ENCODE data around the gene YARS2. TPM values are rescaled to one million over a fixed set of nuclear protein-coding genes. Genes with fewer than 3 reads are reported as not detected.

YARS2 gene
- total and polyA plus RNA-seq, 9 of the 15 experiments (the other 6 are each of a cell fraction or from before 2014, with no cell fraction given), result 15.2 to 40.9 (median 28.7) TPM

DNA sequence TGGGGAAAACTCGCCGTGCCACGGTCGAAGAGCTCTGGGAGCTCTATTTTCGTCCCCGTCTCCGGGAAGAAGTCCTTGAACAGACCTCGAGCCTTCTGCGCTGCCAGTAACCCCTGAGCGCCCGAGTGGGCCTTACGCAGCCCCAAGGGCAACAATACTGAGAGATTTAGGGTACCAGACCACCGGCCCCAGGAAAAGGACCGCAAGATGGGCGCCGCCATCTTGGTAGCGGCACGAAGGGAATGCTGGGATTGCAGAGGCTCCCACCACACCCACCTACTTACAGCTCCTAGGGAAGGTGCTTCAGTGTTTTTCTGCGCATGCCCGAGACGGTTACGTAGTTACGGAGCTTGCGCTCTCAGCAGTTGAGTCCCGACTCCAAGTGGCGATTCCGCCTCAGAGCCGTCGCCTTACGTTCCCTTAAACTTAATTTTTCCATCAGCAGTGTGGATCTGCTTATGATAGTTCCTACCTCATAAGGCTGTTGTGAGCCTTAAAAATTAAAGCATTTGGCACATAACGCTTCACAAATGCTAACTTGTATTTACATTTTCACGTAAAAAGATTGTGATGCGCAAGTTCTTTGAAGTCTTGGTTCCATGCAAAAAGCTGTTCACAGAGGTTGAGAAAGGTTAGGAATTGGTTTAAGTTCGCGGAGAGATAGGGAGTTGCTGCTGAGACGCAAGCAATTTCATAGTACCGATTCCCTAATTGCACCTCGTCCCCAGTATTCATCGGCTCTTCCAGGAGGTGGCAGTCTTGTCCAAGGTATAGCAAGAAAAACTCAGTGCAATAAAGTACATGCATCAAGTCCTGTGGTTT lies at the start of gene YARS2 (continued):
- TF ChIP-seq, protein P1, sequence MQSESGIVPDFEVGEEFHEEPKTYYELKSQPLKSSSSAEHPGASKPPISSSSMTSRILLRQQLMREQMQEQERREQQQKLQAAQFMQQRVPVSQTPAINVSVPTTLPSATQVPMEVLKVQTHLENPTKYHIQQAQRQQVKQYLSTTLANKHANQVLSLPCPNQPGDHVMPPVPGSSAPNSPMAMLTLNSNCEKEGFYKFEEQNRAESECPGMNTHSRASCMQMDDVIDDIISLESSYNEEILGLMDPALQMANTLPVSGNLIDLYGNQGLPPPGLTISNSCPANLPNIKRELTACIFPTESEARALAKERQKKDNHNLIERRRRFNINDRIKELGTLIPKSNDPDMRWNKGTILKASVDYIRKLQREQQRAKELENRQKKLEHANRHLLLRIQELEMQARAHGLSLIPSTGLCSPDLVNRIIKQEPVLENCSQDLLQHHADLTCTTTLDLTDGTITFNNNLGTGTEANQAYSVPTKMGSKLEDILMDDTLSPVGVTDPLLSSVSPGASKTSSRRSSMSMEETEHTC (IDR thresholded peaks at IDR 0.05), result no peak
- TF ChIP-seq, protein P2, sequence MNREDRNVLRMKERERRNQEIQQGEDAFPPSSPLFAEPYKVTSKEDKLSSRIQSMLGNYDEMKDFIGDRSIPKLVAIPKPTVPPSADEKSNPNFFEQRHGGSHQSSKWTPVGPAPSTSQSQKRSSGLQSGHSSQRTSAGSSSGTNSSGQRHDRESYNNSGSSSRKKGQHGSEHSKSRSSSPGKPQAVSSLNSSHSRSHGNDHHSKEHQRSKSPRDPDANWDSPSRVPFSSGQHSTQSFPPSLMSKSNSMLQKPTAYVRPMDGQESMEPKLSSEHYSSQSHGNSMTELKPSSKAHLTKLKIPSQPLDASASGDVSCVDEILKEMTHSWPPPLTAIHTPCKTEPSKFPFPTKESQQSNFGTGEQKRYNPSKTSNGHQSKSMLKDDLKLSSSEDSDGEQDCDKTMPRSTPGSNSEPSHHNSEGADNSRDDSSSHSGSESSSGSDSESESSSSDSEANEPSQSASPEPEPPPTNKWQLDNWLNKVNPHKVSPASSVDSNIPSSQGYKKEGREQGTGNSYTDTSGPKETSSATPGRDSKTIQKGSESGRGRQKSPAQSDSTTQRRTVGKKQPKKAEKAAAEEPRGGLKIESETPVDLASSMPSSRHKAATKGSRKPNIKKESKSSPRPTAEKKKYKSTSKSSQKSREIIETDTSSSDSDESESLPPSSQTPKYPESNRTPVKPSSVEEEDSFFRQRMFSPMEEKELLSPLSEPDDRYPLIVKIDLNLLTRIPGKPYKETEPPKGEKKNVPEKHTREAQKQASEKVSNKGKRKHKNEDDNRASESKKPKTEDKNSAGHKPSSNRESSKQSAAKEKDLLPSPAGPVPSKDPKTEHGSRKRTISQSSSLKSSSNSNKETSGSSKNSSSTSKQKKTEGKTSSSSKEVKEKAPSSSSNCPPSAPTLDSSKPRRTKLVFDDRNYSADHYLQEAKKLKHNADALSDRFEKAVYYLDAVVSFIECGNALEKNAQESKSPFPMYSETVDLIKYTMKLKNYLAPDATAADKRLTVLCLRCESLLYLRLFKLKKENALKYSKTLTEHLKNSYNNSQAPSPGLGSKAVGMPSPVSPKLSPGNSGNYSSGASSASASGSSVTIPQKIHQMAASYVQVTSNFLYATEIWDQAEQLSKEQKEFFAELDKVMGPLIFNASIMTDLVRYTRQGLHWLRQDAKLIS (CRISPR knock-in tag; IDR thresholded peaks at IDR 0.05), result no peak
- TF ChIP-seq MYNN (IDR thresholded peaks at IDR 0.05), result no peak
- TF ChIP-seq MYNN (CRISPR knock-in tag; IDR thresholded peaks at IDR 0.05), result no peak
- TF ChIP-seq TAF7 (tag; IDR thresholded peaks at IDR 0.05), result peak; percentile 93
- TF ChIP-seq, protein P3, sequence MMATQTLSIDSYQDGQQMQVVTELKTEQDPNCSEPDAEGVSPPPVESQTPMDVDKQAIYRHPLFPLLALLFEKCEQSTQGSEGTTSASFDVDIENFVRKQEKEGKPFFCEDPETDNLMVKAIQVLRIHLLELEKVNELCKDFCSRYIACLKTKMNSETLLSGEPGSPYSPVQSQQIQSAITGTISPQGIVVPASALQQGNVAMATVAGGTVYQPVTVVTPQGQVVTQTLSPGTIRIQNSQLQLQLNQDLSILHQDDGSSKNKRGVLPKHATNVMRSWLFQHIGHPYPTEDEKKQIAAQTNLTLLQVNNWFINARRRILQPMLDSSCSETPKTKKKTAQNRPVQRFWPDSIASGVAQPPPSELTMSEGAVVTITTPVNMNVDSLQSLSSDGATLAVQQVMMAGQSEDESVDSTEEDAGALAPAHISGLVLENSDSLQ (IDR thresholded peaks at IDR 0.05), result no peak
- TF ChIP-seq, protein P4, sequence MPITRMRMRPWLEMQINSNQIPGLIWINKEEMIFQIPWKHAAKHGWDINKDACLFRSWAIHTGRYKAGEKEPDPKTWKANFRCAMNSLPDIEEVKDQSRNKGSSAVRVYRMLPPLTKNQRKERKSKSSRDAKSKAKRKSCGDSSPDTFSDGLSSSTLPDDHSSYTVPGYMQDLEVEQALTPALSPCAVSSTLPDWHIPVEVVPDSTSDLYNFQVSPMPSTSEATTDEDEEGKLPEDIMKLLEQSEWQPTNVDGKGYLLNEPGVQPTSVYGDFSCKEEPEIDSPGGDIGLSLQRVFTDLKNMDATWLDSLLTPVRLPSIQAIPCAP (CRISPR knock-in tag; IDR thresholded peaks at IDR 0.05; ENCODE audit: borderline replicate concordance), result no peak
- 0 out of 2 replicates have a peak, but pooled peaks have one; percentile 32 for TF ChIP-seq NR2C2 (CRISPR knock-in tag; IDR thresholded peaks at IDR 0.05)
- TF ChIP-seq NR2C2 (tag; IDR thresholded peaks at IDR 0.05), result no peak
- peak; percentile 95 to 96 for TF ChIP-seq NRF1 (conservative IDR thresholded peaks at IDR 0.05 in 1 of 2, IDR thresholded peaks at IDR 0.05 in 1 of 2)
- no peak for TF ChIP-seq KLF1 (tag; IDR thresholded peaks at IDR 0.05)
- TF ChIP-seq, protein P5, sequence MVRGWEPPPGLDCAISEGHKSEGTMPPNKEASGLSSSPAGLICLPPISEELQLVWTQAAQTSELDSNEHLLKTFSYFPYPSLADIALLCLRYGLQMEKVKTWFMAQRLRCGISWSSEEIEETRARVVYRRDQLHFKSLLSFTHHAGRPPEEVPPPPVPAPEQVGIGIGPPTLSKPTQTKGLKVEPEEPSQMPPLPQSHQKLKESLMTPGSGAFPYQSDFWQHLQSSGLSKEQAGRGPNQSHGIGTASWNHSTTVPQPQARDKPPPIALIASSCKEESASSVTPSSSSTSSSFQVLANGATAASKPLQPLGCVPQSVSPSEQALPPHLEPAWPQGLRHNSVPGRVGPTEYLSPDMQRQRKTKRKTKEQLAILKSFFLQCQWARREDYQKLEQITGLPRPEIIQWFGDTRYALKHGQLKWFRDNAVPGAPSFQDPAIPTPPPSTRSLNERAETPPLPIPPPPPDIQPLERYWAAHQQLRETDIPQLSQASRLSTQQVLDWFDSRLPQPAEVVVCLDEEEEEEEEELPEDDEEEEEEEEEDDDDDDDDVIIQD (CRISPR knock-in tag; IDR thresholded peaks at IDR 0.05), result no peak
- TF ChIP-seq, protein P6, sequence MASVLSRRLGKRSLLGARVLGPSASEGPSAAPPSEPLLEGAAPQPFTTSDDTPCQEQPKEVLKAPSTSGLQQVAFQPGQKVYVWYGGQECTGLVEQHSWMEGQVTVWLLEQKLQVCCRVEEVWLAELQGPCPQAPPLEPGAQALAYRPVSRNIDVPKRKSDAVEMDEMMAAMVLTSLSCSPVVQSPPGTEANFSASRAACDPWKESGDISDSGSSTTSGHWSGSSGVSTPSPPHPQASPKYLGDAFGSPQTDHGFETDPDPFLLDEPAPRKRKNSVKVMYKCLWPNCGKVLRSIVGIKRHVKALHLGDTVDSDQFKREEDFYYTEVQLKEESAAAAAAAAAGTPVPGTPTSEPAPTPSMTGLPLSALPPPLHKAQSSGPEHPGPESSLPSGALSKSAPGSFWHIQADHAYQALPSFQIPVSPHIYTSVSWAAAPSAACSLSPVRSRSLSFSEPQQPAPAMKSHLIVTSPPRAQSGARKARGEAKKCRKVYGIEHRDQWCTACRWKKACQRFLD (CRISPR knock-in tag; IDR thresholded peaks at IDR 0.05), result peak; percentile 87
- TF ChIP-seq TFAM (CRISPR knock-in tag; conservative IDR thresholded peaks at IDR 0.05), result no peak
- TF ChIP-seq ZNF253 (CRISPR knock-in tag; conservative IDR thresholded peaks at IDR 0.05), result no peak

All from K562 (cell line).